Ishikawa (cell line): ENCODE results near the gene CMTM2.

ENCODE experiments used
- CEBPB ChIP-seq: IDR thresholded peaks from 2 replicates; pipeline ENCODE4 v1.6.1; 2012
- CREB1 ChIP-seq: IDR thresholded peaks from 2 replicates; pipeline ENCODE4 v1.6.1; 2012; ENCODE audit warnings: low read depth
- EGR1 ChIP-seq: IDR thresholded peaks from 2 replicates; pipeline ENCODE4 v1.6.1; 2012
- EP300 ChIP-seq: IDR thresholded peaks from 2 replicates; pipeline ENCODE4 v1.6.1; 2012; ENCODE audit warnings: borderline replicate concordance
- FOXM1 ChIP-seq: IDR thresholded peaks from 2 replicates; pipeline ENCODE4 v1.6.1; 2012; ENCODE audit warnings: low read depth, borderline replicate concordance
- NFIC ChIP-seq: IDR thresholded peaks from 2 replicates; pipeline ENCODE4 v1.6.1; 2012
- RAD21 ChIP-seq: IDR thresholded peaks from 2 replicates; pipeline ENCODE4 v1.6.1; 2012; ENCODE audit warnings: low read depth
- TAF1 ChIP-seq: IDR thresholded peaks from 2 replicates; pipeline ENCODE4 v1.6.1; 2012; ENCODE audit warnings: low read depth, mild to moderate bottlenecking
- TCF12 ChIP-seq: IDR thresholded peaks from 2 replicates; pipeline ENCODE4 v1.6.1; 2012; ENCODE audit warnings: low read depth
- TEAD4 ChIP-seq: IDR thresholded peaks from 2 replicates; pipeline ENCODE4 v1.6.1; 2012
- YY1 ChIP-seq: IDR thresholded peaks from 2 replicates; pipeline ENCODE4 v1.6.1; 2012; ENCODE audit warnings: low read depth
- ZBTB7A ChIP-seq: IDR thresholded peaks from 2 replicates; pipeline ENCODE4 v1.6.1; 2012; ENCODE audit warnings: low read depth
- TF ChIP-seq, protein P1 (sequence below): IDR thresholded peaks from 2 replicates; pipeline ENCODE4 v1.6.1; 2012; ENCODE audit warnings: low read depth, mild to moderate bottlenecking
- TF ChIP-seq, protein P2 (sequence below): IDR thresholded peaks from 2 replicates; pipeline ENCODE4 v1.6.1; 2012
- TF ChIP-seq, protein P3 (sequence below): IDR thresholded peaks from 2 replicates; pipeline ENCODE4 v1.6.1; 2012

Gene CMTM2, protein sequence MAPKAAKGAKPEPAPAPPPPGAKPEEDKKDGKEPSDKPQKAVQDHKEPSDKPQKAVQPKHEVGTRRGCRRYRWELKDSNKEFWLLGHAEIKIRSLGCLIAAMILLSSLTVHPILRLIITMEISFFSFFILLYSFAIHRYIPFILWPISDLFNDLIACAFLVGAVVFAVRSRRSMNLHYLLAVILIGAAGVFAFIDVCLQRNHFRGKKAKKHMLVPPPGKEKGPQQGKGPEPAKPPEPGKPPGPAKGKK

DNA sequence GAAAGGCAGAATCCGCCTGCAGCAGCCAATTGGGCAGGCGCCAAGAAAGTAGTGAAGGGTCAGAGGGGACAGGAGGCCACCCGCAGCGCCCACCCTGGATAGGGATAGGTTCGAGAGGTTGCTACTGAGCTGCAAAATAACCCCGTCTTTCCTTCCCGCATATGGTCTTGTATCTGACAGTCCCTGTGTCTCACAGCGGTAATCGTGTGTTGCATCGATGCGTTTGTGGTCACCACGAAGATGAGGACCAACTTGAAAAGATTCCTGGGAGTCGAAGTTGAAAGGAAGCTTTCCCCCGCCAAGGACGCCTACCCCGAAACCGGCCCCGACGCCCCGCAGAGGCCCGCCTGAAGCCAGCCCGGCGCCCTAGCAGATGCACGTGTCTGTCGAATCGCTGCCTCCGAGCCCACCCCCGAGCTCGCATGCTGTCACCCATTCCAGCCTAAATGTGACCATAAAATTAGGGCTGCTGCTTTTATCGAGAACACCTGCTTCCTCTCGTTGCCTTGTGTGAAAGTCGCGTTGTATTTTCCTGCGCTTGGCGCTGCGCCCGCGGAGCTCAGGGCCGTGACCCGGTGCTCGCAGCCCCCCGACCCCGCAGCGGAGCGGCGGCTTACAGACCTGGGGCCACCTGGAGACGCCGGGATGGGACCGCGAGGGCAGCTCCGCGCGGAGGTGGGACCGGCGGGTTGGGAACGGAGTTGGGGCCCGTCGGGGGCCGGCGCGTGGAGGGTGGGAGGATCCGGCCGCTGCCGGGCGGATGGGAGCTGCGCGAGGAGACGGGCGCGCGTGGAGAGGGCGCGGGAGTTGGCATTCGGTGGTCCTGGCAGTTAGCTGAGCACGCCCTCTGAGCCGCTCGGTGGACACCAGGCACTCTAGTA, at the start of gene CMTM2:
CMTM2 (plus strand) TSS at position 813 of the 881 bp plus-strand sequence. CDS start 145 bp downstream, outside the sequence.
- TF ChIP-seq TCF12 (no peak), CREB1 (no peak), RAD21 (no peak), EP300 (no peak), ZBTB7A (no peak), NFIC (no peak), CEBPB (no peak)
- TF ChIP-seq, protein P1, sequence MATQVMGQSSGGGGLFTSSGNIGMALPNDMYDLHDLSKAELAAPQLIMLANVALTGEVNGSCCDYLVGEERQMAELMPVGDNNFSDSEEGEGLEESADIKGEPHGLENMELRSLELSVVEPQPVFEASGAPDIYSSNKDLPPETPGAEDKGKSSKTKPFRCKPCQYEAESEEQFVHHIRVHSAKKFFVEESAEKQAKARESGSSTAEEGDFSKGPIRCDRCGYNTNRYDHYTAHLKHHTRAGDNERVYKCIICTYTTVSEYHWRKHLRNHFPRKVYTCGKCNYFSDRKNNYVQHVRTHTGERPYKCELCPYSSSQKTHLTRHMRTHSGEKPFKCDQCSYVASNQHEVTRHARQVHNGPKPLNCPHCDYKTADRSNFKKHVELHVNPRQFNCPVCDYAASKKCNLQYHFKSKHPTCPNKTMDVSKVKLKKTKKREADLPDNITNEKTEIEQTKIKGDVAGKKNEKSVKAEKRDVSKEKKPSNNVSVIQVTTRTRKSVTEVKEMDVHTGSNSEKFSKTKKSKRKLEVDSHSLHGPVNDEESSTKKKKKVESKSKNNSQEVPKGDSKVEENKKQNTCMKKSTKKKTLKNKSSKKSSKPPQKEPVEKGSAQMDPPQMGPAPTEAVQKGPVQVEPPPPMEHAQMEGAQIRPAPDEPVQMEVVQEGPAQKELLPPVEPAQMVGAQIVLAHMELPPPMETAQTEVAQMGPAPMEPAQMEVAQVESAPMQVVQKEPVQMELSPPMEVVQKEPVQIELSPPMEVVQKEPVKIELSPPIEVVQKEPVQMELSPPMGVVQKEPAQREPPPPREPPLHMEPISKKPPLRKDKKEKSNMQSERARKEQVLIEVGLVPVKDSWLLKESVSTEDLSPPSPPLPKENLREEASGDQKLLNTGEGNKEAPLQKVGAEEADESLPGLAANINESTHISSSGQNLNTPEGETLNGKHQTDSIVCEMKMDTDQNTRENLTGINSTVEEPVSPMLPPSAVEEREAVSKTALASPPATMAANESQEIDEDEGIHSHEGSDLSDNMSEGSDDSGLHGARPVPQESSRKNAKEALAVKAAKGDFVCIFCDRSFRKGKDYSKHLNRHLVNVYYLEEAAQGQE, result no peak
- TF ChIP-seq, protein P2, sequence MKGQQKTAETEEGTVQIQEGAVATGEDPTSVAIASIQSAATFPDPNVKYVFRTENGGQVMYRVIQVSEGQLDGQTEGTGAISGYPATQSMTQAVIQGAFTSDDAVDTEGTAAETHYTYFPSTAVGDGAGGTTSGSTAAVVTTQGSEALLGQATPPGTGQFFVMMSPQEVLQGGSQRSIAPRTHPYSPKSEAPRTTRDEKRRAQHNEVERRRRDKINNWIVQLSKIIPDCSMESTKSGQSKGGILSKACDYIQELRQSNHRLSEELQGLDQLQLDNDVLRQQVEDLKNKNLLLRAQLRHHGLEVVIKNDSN, result no peak
- TF ChIP-seq, protein P3, sequence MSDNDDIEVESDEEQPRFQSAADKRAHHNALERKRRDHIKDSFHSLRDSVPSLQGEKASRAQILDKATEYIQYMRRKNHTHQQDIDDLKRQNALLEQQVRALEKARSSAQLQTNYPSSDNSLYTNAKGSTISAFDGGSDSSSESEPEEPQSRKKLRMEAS, result no peak

DNA sequence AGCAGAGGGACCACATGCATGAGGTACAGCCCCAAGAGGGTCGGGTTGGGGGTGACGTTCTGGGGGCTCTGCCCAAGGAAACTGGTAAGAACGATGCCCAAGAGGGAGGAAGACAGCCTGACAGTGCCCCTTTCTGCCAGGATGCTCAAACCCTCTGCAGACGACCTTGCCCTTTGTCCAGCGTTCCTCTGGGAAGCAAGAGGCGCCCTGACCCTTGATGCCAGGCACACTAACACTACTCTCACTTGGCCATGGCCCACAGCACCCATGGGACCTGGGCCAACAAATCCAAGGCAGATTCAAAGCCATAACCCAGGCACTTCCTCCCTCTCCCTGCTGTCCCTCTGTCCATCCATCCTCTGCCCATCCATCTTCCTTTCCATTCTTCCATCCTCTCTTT, 49.8 kb upstream of the CMTM2 start:
- TF ChIP-seq CREB1 (no peak), YY1 (no peak), TCF12 (no peak)

DNA sequence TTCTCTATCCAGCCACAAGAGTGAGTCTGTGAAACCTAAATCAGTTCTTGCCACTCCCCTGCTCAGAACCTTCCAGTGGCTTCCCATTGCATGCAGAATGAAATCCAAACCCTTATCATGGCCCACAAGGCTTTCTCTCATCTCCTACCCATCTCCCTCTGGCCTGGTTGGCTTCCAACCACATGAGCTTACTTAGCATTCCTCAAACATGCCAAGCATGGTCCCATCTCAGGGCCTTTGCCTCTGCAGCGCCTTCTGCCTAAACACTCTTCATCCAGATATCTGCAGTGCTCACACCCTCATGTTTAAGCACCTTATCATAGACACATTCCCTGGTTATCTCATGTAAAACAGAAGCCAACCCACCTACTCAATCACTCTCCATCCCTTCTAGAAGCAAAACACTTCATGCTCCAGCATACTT, 44.9 kb upstream of the CMTM2 start:
- no peak for TF ChIP-seq TAF1
- TF ChIP-seq TCF12, result no peak
- no peak for TF ChIP-seq TEAD4
- no peak for TF ChIP-seq YY1

DNA sequence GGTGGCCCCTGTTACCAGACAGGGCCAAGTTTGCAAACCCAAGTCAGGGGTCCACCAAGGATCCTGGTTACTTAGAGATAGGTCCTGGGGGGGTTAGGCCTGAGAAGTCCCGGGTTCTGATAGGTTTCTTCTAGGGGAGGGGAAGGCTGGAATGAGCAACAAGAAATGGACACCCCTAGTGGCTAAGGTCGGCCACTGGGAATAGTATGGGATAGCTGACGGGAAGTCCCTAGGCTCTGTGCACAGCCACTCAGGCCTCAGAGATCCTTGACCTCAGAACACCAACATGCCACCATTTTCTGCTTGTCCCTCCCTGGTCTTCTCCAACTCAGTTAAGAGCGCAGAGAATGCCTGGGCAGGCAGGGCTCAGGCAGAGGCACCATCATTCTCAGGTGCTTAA, 42.7 kb upstream of the CMTM2 start:
- TF ChIP-seq TCF12, result no peak
- TF ChIP-seq, protein P2, result no peak
- TF ChIP-seq FOXM1, result no peak
- no peak for TF ChIP-seq TAF1
- TF ChIP-seq, protein P3, result no peak
- no peak for TF ChIP-seq EGR1
- no peak for TF ChIP-seq EP300
- TF ChIP-seq TEAD4, result no peak
- TF ChIP-seq CREB1, result no peak
- TF ChIP-seq YY1, result no peak
- TF ChIP-seq RAD21, result no peak
- no peak for TF ChIP-seq NFIC
- TF ChIP-seq, protein P1, result no peak
- no peak for TF ChIP-seq ZBTB7A

DNA sequence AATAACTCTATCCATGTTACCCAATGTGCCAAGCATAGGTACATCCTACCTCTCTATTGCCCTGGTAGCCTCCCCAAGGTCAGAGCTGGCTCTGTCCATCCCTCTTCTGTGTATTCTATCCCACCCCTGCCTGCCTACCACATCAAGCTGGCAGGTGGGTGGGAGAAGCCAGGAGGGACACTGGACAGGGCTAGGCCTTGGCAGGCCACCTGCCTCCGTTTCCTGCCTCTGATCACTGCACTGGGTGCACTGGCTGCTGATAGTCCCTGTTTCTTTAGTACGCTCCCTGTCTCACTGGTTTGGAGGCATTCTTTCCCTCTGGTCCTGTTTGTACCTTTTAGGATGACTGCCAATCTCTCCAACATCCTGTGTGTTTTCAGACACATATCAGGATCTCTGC, 42.0 kb upstream of the CMTM2 start:
- TF ChIP-seq TCF12 (no peak), TEAD4 (no peak), CEBPB (no peak), FOXM1 (no peak)
- TF ChIP-seq, protein P3, result no peak

DNA sequence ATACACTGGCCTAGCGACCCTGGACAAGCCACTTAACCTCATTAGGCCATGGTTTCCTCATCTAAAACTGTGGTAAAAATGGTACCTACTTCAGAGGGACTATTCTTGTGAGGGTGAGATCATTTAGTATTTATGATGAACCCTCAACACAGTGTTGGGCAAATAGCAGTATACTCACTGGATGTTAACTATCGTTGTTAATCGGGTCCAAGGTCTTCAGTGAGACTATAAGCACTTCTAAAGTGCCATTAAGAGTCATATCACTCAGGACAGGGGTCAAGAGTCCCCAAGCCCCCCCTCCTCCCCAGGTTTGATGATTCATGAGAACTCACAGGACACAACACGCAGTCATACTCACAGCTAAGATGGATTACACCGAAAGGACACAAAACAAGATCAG, 40.4 kb upstream of the CMTM2 start:
- TF ChIP-seq YY1 (no peak), NFIC (no peak), ZBTB7A (no peak), FOXM1 (no peak), CEBPB (no peak), EGR1 (no peak), CREB1 (no peak)
- TF ChIP-seq, protein P2, result no peak
- TF ChIP-seq, protein P1, result no peak
